Hematopoietic multipotent progenitor cell treated with erythropoietin and hydrocortisone succinate and interleukin-3 and kit ligand, for 6 days (in vitro differentiated cells): ENCODE data around the gene LNX2.
"Not testable (repeated sequence)": the region's sequence is repeated elsewhere in the genome, so short reads cannot be mapped to it uniquely, and the experiment has no call there.

Experiments
- DNase-seq: peaks from one replicate; pipeline ENCODE4 v3.0.0-alpha.2; 2015

The LNX2 gene

GRCh38 chr13:27636589-27637288 is 16.4 kb upstream of the LNX2 start:
- peak; percentile 67 for DNase-seq

GRCh38 chr13:27635266-27635665 is 14.9 kb upstream of the LNX2 start:
- DNase-seq: peak; percentile 61

GRCh38 chr13:27634791-27635190 is 14.5 kb upstream of the LNX2 start:
- DNase-seq: no peak

- no peak for DNase-seq
Measured at GRCh38 chr13:27634231-27634630, 13.9 kb upstream of the LNX2 start.

GRCh38 chr13:27632648-27633047 is 12.3 kb upstream of the LNX2 start:
- DNase-seq: no peak

GRCh38 chr13:27632214-27632613 is 11.9 kb upstream of the LNX2 start:
- no peak for DNase-seq

- no peak for DNase-seq
Measured at GRCh38 chr13:27631665-27632064, 11.3 kb upstream of the LNX2 start.

GRCh38 chr13:27631156-27631555 is 10.8 kb upstream of the LNX2 start:
- no peak for DNase-seq

GRCh38 chr13:27628766-27629165 is 8.4 kb upstream of the LNX2 start:
- not testable (repeated sequence) for DNase-seq

- DNase-seq: no peak
Measured at GRCh38 chr13:27628081-27628480, 7.8 kb upstream of the LNX2 start.

- DNase-seq: no peak
Measured at GRCh38 chr13:27627380-27627779, 7.1 kb upstream of the LNX2 start.

- DNase-seq: no peak
Measured at GRCh38 chr13:27625839-27626238, 5.5 kb upstream of the LNX2 start.

GRCh38 chr13:27624071-27624470 is 3.7 kb upstream of the LNX2 start:
- DNase-seq: no peak

GRCh38 chr13:27622881-27623280 is 2.6 kb upstream of the LNX2 start:
- no peak for DNase-seq

GRCh38 chr13:27622102-27622820 is 1.9 kb upstream of the LNX2 start:
- DNase-seq: peak; percentile 38

- DNase-seq: peak; percentile 91
Measured at GRCh38 chr13:27621366-27622101, 1.2 kb upstream of the LNX2 start, which contains the start of gene POLR1D. Gene POLR1D (plus strand): TSS chr13:27621892. CDS start chr13:27621984, 92 bp downstream.

- DNase-seq: no peak
Measured at GRCh38 chr13:27621116-27621365, 712 bp upstream of the LNX2 start.

- peak; percentile 66 for DNase-seq
Measured at GRCh38 chr13:27619728-27620376, 477 bp downstream of the LNX2 start.

- no peak for DNase-seq
Measured at GRCh38 chr13:27619093-27619727, 1.1 kb downstream of the LNX2 start.

GRCh38 chr13:27617881-27618321 is 2.4 kb downstream of the LNX2 start:
- DNase-seq: no peak

GRCh38 chr13:27613628-27614027 is 6.7 kb downstream of the LNX2 start:
- DNase-seq: no peak

GRCh38 chr13:27607125-27607524 is 13.2 kb downstream of the LNX2 start:
- no peak for DNase-seq

- peak; percentile 78 for DNase-seq
Measured at GRCh38 chr13:27605610-27606200, 14.6 kb downstream of the LNX2 start.
